GM18499 (cell line): ENCODE data around the gene TICAM2.

Source experiments
- ATAC-seq: cut with Tn5 transposase; IDR thresholded peaks from one replicate; pipeline ENCODE4 v1.9.1; 2021; ENCODE audit warnings: moderate number of reproducible peaks; ENCODE audit not compliant: insufficient read depth, unreplicated experiment

Gene TICAM2

DNA sequence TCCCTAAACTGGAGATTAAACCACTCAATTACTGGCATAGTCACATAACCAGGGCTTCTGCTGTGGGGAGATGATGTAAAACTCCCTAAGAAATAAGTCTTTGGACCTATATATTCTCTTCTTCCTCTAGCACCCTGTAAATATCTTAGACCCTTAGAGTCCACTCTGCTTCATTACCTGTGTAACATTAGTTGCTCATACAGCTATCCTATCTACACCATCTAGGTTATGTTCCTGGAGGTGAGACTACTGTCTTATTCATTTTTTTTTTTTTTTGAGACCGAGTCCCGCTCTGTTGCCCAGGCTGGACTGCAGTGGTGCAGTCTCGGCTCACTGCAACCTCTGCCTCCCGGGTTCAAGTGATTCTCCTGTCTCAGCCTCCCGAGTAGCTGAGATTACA, 9.6 kb upstream of the TICAM2 start:
- no peak for ATAC-seq

DNA sequence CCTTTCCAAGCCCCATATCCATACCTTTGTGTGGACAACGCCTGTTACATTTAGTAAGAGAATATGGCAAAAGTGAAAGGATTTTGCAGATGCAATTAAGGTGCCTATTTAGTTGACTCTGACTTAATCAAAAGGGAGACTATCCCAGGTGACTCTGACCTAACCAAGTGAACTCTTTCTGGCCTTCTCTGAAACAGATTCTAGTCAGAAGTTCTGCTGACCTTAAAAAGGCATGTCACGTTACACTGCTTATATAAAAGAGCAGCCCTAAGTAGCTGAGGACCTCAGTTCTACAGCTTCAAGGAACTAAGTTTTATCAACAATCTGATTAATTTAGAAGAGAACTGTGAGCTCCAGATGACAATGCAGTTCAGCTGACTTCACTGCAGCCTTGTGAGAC, 5.7 kb upstream of the TICAM2 start:
- no peak for ATAC-seq

- no peak for ATAC-seq
Measured at GRCh38 chr5:115605436-115605835, 3.2 kb upstream of the TICAM2 start.

DNA sequence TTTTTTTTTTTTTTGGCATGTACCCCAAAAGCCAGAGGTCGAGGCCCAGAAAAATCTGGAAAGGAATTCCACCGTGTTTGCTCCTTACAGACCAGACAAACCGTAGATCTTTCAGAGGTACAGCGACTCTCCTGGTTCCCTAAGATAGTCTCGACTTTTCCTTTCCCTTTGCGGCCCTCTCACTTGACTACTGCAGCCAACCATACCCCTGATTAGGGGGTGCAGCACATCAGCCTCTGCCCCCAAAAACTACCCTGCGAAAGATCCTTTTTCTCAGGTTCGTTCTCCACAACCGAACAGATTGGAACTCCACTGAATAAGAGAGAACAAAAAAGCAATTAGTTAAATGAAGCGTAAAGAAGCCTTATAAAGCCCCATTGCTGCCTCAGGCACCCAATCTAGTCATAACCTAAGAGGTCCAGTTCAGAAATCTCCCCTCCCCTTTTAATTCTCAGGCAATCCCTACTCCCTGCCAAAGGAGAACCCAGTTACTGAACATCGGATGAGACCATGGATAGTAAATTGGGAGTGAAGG, 379 bp upstream of the TICAM2 start:
- ATAC-seq = no peak

DNA sequence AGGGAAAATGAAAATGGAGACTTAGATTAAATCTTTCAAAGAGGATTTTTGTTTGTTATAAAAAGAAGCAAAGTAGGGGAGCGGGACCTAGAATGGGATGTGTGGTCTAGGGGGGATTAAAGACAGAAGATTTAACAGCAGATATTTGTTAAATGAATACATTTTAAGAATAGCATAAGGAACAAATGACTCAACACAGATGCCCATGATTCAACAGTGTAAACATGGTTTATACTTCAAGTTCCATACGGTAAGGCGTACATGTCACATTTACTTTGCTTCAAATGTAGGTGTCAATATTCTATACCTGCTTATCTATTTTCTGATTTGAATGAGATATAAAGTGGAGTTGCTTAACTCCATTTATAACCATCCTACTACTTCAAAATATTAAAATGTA, 1.5 kb downstream of the TICAM2 start:
- no peak for ATAC-seq

GRCh38 chr5:115599924-115600323, 2.4 kb downstream of the TICAM2 start:
- ATAC-seq = no peak

DNA sequence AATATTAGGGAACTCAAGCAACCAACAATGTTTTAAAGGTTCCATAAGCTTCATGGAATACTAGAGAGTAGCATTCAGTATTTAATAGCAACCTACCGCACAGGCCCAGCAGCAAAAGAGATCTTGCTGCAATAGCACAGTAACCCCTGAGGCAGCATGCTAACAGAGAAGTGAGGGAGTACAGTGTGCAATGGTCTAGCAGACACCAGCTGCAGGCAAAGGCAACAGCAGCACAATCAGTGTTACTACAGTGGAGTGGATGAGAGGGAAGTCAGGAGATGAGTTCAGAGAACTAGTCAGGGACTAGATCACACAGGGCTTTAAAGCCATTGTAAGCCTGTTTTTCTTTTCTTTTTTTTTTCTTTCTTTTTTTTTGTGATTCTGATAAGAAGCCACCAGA, 2.8 kb downstream of the TICAM2 start:
- ATAC-seq = peak; percentile 34

DNA sequence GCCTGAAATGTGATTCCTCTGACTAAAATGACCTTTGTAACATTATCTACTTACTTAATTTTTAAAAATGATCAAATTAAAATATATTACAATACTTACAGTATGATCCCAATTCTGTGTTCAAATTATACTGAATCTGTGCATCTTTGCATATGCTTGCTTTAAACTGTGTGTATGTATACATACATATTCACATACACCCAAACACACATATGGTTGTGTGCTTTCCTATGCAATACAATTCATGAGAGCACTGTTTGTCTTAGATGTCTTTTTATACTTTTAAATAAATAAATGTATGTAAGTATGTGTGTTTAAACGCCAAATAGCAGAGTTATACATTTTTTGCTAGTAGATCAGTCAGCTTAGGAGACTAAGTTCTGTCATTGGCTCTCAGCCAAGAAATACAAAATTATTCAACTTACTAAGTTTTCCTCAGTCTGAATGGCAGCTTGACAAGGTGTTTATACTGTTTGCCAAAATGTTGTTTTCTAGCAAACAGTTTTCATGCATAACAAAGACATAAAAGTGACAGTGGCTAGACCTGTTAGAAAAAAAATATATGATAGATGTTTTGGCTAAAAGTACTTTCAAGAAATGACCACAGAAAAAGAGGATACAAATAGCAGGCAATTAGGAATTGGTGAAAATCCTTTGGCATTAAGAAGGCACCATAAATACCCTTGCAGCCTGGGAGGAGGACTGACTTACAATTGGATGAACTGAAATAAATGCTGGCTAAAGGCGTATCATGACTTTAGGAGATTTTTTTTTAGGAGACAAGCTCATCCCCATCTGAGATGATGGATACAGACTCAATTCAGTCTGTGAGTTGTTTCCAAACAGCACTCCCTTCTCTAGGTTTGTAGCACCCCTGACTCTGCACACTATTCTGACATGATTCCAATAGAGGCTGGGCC, 7.9 kb downstream of the TICAM2 start:
- no peak for ATAC-seq

GRCh38 chr5:115589043-115589442, 13.2 kb downstream of the TICAM2 start:
- ATAC-seq = no peak

- ATAC-seq = no peak
Measured at GRCh38 chr5:115588640-115589039, 13.6 kb downstream of the TICAM2 start.

DNA sequence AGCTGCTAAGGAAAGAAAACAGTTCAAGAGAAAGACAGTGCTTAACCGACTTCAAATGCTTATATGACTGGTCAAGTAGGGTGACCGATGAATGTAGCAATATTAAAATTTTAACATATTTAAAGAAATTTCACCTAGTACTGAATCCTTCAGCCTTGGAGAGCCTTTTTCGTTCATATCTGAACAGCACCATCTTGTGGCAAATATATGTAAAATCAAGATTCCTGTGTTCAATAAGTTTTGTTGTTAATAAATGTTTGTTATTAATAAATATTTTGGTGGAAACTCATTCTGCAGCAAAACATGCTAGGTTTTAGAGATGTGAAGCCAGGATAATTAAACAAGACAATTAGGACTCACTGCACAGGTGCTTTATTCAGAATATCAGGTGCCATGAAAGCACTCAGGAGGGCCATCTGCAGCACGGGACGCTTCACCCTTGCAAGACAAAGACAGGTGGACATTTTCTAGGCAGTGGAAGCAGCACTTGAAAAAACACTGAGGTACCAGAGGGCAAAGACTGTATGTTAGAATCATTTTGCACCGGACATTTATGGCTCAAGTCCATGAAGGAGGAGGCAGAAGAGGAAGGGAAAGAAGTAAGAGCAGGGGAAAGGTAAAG, 15.6 kb downstream of the TICAM2 start:
- ATAC-seq = no peak

DNA sequence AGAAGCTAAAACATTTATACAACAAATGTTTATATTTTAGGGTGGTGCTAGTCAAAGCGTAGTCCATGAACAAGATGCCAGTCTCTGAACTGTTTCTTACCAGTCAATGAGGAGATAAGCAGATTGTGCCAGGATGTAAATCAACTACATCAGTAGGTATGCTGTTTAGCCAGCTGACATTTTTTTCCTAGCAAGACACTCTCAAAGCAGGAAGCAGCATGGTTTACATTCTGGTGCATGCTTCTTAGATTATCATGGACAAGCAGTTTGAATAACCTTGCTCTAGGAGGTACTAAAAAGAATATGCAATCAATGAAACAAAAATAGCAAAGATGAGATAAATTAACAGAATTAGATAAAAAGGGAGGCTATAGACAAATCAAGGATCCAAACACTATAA, 17.0 kb downstream of the TICAM2 start:
- ATAC-seq = no peak

DNA sequence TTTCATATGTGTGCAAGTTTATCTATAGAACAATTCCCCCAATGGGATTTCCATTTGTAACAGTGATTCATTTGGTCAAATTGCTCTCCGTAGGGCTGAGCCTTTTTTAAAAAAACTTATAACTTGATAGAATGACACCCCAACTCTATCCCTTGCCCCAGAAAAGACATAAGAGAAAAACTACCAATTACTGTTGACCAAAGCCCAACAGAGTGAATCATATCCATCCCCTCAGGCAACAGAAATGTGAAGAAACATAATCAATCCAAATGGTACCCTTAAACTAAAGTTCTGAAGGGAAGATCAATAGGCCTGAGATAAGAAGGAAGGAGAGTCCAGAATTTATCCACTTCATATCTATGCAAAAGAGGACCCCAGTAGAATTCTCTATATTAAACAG, 17.8 kb downstream of the TICAM2 start:
- ATAC-seq = no peak

GRCh38 chr5:115583474-115583873, 18.8 kb downstream of the TICAM2 start:
- no peak for ATAC-seq

- no peak for ATAC-seq
Measured at GRCh38 chr5:115580941-115581340, 21.3 kb downstream of the TICAM2 start.

GRCh38 chr5:115579747-115580173, 22.5 kb downstream of the TICAM2 start:
- ATAC-seq = peak; percentile 46

- ATAC-seq = no peak
Measured at GRCh38 chr5:115579216-115579615, 23.1 kb downstream of the TICAM2 start.

DNA sequence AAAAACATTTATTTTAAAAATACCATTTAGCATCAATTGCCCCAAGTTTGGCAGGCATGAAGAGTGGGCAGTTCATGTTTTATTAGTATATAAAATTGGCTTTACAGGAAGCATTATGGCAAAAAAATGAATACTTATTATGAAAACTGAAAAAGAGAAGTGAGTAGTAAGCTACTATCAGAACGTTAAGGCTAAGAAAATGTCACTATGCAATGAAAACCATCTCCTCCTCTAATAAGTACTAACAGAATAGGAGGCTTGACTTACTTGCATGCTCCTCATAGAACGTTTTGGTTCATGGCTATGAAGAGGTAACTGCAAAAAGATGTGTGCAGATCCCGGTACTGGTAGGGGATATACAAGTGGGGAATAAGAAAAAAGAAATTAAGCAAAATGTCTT, 23.6 kb downstream of the TICAM2 start:
- peak; percentile 43 for ATAC-seq

DNA sequence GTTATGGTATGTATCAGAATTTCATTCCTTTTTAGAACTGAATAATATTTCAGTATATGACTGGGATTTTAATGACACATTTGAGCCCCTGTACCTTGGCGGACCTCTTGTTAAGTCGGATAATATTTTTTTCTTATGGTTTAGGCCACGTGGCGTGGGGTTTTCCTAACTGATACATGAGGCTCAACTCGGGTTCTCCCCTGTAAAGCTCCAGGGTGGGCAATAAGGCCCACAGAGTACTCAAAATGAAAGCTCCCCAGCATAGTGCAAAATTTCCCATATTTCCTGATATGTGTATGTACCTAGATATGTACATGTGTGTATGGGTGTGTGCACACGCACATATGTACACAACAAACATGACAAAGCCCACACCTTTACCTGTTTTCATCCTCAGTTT, 24.5 kb downstream of the TICAM2 start:
- no peak for ATAC-seq

DNA sequence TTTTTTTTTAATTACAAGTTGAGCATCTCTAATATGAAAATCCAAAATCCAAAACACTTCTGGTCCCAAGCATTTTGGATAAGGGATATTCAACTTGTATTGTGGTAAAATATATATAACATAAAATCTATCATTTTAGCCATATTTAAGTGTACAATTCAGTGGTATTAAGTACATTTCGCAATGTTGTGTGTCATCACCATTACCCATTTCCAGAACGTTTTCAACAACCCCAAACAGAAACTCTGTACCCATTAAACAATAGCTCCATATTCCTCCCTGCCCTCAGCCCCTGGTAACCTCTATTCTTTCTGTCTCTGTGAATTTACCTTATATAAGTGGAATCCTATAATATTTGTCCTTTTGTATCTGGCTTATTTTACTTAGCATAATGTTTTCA, 24.9 kb downstream of the TICAM2 start:
- no peak for ATAC-seq
